Left cardiac atrium (tissue), 4 donors: ENCODE results near the gene USP48. TPM values are rescaled to one million over a fixed set of nuclear protein-coding genes. Genes with fewer than 3 reads are reported as not detected.
"Not testable (repeated sequence)": the region's sequence is repeated elsewhere in the genome, so short reads cannot be mapped to it uniquely, and the experiment has no call there.

Experiments used
- ATAC-seq, 2 donors: fragments of 200-7000 bp; cut with Tn5 transposase; one replicate each; pipeline ENCODE4 v1.9.1; 2020; ENCODE audit warnings: mild to moderate bottlenecking in 2 of 2, moderate library complexity in 2 of 2
- DNase-seq: peaks from one replicate; pipeline ENCODE4 v3.0.0-alpha.2; 2020
- intact Hi-C, 2 donors: fragments of 100-400 bp; cut with DNase I; formaldehyde crosslinking; loops; one replicate each; pipeline versions ENCODE4 v1.14.1 to v1.15.1; 2022 to 2023
- long read RNA-seq: library from polyadenylated mRNA; unstranded; transcript quantifications from one replicate; pipeline ENCODE4 v2.0.0, GENCODE V29; 2021
- total RNA-seq, 2 donors: library from RNA; stranded (reverse); fragmentation: NEBNext Ultra II Directional; extraction: Animal tissue kit (Norgen Biotek cat#: 25700); gene quantifications; one replicate each; pipeline ENCODE4 v1.2.1, GENCODE V29; 2021
- donor health status: DM: no; HTN: yes; CAD: no.
- donor health status: DM: no; HTN: yes; CAD: no; lungs with severe emphysema.
- donor health status: DM: yes; HTN: yes; CAD: no.
- donor health status: Dilated cardiomyopathy.

Gene USP48
- total RNA-seq = 10 to 100 TPM; 41.1 to 41.3 TPM
- long read RNA-seq, full-length matches to known transcripts = 19 of 105 reads
- long read RNA-seq, partial matches to known transcripts = 79 of 105 reads
- long read RNA-seq, other reads (novel, unspliced or antisense) = 7 of 105 reads

GRCh38 chr1:21782868-21783678, at the start of gene USP48:
USP48 (minus strand) TSS chr1:21783149; CDS start chr1:21782957, 192 bp downstream.
- ATAC-seq (peak; percentile 97), DNase-seq (peak; percentile 97)
- intact Hi-C loops = loop anchor here in 1 of 2 donors (10.0 kb wide), 1 partner anchor 172 kb away; no protein-coding TSS in a partner anchor

GRCh38 chr1:21831454-21831970, 48.6 kb upstream of the USP48 start:
- no peak for ATAC-seq
- DNase-seq = no peak
- intact Hi-C loops = no loop called here

GRCh38 chr1:21830792-21831453, 48.0 kb upstream of the USP48 start:
- DNase-seq (no peak), ATAC-seq (peak in 1 of 2 donors; percentile 1)
- intact Hi-C loops = no loop called here

- DNase-seq (no peak), ATAC-seq (no peak)
- intact Hi-C loops = no loop called here
Measured at GRCh38 chr1:21829294-21829693, 46.3 kb upstream of the USP48 start.

GRCh38 chr1:21828506-21829210, 45.7 kb upstream of the USP48 start:
- DNase-seq (no peak), ATAC-seq (no peak)
- intact Hi-C loops = no loop called here

GRCh38 chr1:21828075-21828474, 45.1 kb upstream of the USP48 start:
- DNase-seq = no peak
- intact Hi-C loops = no loop called here
- ATAC-seq = no peak

- no peak for ATAC-seq
- intact Hi-C loops = no loop called here
- no peak for DNase-seq
Measured at GRCh38 chr1:21827141-21827679, 44.3 kb upstream of the USP48 start.

- DNase-seq, intact Hi-C loops: not testable (repeated sequence)
Measured at GRCh38 chr1:21826694-21827093, 43.7 kb upstream of the USP48 start.

GRCh38 chr1:21825393-21825792, 42.4 kb upstream of the USP48 start:
- intact Hi-C loops = no loop called here
- ATAC-seq (no peak), DNase-seq (no peak)

More at GRCh38 chr1:21826694-21827093, 43.7 kb upstream of the USP48 start:
- not testable (repeated sequence) for ATAC-seq

- ATAC-seq (no peak), DNase-seq (no peak)
- intact Hi-C loops = no loop called here
Measured at GRCh38 chr1:21824926-21825325, 42.0 kb upstream of the USP48 start.

GRCh38 chr1:21823980-21824702, 41.2 kb upstream of the USP48 start:
- no peak for DNase-seq
- ATAC-seq = no peak
- intact Hi-C loops = no loop called here

GRCh38 chr1:21823206-21823979, 40.4 kb upstream of the USP48 start:
- intact Hi-C loops = no loop called here
- ATAC-seq = peak in 1 of 2 donors; percentile 8
- DNase-seq = no peak

- DNase-seq (no peak), ATAC-seq (peak; percentile 35 to 38)
- intact Hi-C loops = no loop called here
Measured at GRCh38 chr1:21822349-21822748, 39.4 kb upstream of the USP48 start.

- intact Hi-C loops = no loop called here
- DNase-seq (no peak), ATAC-seq (peak in 1 of 2 donors; percentile 3)
Measured at GRCh38 chr1:21821385-21822019, 38.6 kb upstream of the USP48 start.

GRCh38 chr1:21820597-21821232, 37.8 kb upstream of the USP48 start:
- DNase-seq = no peak
- intact Hi-C loops = no loop called here
- ATAC-seq = no peak

- intact Hi-C loops = no loop called here
- peak; percentile 62 for DNase-seq
- peak in 1 of 2 donors; percentile 12 for ATAC-seq
Measured at GRCh38 chr1:21818656-21819055, 35.7 kb upstream of the USP48 start.
